Embryonic facial prominence (tissue), 1 donor: Measurements from ENCODE around the gene GRSF1.
"Not testable (repeated sequence)": the region's sequence is repeated elsewhere in the genome, so short reads cannot be mapped to it uniquely, and the experiment has no call there.

Experiments used
- DNase-seq: peaks from one replicate; pipeline ENCODE4 v3.0.0-alpha.2; 2016; ENCODE audit errors: extremely low spot score

GRSF1 gene, protein sequence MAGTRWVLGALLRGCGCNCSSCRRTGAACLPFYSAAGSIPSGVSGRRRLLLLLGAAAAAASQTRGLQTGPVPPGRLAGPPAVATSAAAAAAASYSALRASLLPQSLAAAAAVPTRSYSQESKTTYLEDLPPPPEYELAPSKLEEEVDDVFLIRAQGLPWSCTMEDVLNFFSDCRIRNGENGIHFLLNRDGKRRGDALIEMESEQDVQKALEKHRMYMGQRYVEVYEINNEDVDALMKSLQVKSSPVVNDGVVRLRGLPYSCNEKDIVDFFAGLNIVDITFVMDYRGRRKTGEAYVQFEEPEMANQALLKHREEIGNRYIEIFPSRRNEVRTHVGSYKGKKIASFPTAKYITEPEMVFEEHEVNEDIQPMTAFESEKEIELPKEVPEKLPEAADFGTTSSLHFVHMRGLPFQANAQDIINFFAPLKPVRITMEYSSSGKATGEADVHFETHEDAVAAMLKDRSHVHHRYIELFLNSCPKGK

DNA sequence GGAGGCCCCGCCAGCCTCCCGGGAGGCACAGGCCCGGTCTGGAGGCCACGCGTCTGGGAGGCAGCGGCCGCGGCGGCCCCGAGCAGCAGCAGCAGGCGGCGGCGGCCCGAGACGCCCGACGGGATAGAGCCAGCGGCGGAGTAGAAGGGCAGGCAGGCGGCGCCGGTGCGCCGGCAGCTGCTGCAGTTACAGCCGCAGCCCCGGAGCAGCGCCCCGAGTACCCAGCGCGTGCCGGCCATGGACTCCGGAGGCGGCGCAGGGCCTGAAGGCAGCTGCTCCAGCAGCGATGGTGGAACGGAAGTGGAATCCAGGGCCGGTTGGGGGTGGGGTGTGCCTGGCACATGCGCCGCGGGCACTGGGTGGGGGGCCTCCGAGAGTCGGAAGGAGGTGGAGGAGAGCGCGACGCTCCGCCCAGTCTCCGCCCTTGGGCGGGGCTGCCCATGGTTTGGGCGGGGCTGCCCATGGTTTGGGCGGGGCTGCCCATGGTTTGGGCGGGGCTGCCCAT, at the start of gene GRSF1:
GRSF1 (minus strand) TSS at position 302 of the 505 bp plus-strand sequence; CDS start at position 239, 63 bp downstream.
- peak; percentile 84 for DNase-seq

DNA sequence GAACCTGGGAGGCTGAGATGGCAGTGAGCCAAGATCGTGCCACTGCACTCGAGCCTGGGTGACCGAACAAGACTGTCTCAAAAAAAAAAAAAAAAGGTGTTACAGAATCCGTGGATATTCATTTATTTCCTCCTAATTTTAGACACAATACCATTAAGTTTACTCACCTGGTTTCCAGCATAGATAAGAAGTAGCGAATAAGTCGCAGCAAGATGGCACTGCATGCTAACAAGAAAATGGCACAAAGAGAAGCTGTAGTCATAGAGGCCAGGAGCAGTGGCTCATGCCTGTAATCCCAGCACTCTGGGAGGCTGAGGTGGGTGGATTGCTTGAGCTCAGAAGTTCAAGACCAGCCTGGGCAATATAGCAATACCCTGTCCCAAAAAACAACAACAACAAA, 45.5 kb upstream of the GRSF1 start:
- DNase-seq = no peak

DNA sequence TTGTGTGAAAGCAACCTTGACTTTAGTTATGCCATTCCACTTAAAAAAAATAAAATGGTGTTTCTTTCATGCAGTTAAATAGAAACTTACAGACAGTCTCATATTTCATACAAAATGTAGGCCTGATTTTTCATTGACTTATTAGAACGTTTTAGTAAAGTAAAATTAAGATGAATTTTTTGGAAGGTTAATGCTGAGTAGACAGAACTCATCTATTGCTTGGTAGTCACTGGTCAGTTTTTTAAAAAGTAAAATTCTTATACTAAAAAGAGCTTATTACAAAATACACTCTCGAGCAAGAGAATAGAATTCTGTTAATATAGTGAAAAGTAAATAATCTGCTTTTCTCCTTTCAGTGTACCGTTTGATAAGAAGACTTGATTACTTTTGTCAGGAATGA, 41.0 kb upstream of the GRSF1 start:
- DNase-seq = no peak

DNA sequence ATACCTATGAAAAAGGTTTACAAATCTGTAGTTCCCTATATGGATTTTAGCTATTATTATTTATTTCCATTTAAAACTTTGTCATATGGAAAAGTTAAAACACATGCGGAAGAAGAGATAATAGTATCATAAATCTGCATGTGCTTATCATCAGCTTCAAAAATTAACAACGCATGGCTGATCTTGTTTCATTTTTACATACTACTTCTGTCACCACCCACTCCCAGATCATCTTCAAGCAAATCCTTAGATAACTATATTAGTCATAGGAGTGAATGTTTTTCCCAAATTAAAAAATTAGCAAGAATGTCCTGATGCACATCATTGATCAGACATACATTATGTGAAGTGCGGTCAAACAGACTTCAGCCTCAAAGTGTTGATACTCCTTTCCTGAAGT, 37.9 kb upstream of the GRSF1 start:
- no peak for DNase-seq

DNA sequence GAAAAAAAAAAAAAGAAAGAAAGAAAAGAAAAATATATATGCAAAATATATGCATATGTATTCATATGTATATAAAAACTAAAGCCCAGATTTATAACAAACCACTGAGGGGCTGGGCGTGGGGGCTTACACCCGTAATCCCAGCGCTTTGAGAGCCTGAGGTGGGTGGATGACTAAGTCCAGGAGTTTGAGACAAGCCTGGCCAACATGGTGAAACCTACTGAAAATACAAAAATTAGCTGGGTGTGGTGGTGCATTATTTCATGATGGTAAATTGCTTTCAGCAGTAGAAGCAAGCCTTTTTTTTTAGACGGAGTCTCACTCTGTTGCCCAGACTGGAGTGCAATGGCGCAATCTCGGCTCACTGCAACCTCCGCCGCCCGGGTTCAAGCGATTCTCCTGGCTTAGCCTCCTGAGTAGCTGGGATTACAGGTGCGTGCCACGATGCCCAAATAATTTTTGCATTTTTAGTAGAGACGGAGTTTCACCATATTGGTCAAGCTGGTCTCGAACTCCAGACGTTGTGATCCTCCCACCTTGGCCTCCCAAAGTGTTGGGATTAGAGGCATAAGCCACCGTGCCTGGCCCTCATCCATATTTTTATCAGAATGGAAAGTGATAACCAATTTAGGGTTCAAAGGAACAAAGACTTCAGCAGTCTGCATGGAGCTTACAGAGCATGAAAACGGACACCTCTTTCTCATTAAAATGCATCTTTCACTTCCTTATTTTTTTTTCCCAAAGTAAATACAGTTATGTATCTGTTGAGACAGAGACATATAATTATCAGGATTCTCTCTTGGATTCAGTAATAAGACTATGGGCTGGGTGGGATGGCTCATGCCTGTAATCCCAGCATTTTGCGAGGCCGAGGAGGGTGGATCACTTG, 34.8 kb upstream of the GRSF1 start:
- DNase-seq = no peak

DNA sequence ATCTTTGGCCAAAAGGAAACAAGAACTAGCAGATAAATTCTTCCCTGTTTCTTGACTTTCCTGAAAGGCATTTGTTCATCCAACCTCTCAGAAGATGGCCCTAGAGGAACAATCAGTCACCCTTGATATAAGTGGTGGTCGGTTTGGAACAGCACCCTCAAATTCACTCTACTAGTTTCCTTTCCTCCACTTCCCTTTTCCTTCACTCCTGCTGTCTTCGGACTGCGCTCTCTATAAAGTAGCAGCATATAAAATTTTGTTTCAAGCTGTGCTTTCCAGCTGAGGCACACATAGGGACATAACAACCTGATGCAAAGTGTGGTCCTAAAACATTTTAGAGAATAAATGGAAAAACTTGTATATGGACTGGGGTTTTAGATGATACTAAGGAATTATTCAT, 33.5 kb upstream of the GRSF1 start:
- no peak for DNase-seq

DNA sequence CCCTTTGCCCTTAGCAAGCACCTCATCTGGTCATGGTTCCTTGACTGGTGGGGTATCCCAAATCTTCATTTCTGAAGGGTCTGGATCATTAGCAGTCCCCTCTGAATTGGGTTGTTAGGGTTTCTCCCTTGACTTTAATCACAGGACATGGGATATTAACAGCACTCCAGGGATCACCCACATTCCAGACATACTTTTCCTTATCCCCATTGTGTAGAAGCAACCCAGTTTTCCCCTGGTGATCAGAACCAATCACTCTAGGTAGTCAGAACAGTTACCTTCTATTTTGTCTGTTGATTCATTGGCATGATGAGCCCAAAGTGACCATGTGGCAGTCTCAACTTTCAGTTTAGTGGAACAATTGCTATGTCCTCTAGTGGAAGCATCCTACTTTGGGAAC, 29.1 kb upstream of the GRSF1 start:
- DNase-seq = no peak

DNA sequence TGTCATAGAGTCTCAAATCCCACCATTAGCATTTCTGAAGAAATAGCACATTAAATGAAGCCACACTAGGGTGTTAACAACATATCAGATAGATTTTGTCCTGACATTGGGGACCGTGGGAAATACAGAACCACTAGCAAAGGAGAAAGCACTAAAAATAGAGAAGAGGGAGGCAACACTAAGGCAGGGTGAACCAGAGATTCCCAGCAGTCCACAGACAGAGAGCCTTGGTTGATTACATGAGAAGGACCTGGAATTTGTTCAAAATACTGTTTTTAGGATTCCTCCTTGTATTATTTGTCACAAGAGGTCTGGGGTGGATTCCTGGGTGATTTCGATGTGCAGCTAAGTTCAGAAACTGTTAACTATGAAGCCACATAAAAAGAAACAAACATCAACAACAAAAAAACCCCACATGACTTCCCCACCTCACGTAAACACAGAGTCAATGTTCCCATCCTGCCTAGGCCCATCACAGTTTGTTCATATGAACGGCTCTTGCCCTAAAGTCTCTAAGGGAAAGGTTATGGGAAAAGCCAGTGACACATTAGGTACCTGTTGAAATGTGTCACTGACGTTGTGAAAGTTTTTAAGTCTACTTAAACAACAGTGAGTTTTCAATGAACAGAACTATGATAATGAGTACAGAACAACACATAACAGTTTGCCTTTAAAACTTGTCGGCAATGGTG, 23.6 kb upstream of the GRSF1 start:
- DNase-seq = no peak

DNA sequence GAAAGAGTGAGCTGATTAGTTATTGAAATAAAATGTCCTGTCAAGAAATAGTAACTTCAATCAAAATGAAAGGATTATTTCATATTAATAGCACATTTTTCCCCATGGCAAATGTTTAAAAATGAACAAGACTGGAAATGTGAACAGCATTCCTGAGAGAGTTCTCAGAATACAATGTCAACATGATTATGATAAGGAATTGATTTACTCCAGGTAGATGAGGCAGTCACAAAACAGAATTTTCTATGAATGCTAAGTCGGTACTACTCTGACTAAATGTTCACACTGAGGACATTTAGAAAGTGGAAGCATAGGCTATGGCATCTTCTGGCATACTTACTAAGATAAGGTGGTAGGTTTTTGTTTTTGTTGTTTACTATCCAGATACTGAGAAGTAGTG, 19.4 kb upstream of the GRSF1 start:
- no peak for DNase-seq

DNA sequence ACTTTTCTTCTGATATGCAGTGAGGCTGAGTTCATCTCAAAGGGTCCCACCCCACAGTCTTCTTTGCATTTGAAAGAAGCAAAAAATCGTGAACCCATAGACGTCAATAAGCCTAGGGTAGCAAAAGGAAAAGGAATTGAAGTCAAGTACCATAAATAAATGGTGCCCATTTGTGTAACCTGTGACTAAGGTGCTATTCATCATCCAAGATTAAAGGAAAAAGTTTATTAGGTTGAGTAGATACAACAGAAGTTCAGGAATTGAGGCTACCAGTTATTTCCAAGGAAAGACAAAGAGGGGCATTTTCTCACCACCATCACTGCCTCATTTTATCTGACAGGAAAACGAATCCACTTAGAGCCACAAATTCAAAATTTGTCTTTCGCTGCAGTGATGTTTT, 18.8 kb upstream of the GRSF1 start:
- DNase-seq = no peak

DNA sequence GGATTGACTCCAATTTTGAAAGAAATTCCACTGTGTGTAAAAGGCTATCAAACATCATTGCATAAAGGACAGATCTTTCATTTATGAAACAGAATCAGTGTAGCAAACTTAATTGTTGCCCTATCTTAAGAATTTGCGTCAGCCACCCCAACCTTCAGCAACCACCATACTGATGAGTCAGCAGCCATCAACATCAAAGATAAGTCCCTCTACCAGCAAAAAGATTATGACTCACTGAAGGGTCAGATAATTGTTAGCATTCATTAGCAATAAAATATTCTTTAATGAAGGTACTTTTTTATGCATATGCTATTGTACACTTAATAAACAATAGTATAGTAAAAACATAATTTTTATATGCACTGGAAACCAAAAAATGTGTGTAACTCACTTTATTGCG, 15.8 kb upstream of the GRSF1 start:
- DNase-seq = no peak

DNA sequence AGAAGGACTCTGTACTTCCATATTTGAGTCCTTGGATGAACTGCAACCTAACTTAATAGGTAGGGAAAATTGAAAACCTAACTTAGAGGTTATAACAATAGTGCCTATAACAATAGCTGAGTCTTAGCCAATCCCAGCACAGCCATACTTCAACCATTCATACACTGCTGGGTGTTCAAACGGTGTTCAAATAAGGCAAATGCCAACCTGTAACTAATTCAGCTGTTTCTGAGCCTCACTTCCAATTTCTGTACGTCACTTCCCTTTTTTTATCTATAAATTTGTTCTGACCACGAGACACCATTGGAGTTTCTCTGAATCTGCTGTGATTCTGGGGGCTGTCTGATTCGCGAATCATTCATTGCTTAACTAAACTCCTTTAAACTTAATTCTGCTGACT, 9.6 kb upstream of the GRSF1 start:
- DNase-seq = no peak

DNA sequence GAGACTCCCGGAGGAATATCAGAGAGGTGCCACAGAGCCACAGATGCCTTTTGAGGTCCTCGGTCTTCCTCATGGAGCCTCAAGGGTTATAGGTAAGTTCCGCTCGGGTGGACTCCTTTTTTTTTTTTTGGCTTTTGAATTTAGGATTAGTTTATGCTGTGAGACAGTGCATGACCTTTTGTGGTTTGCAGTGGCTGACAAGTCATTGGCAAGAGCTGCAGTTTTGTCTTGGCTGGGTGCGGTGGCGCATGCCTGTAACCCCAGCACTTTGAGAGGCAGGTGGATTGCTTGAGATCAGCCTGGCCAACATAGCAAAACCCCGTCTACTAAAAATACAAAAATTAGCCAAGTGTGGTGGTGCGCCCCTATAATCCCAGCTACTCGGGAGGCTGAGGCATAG, 4.5 kb upstream of the GRSF1 start:
- DNase-seq = no peak

DNA sequence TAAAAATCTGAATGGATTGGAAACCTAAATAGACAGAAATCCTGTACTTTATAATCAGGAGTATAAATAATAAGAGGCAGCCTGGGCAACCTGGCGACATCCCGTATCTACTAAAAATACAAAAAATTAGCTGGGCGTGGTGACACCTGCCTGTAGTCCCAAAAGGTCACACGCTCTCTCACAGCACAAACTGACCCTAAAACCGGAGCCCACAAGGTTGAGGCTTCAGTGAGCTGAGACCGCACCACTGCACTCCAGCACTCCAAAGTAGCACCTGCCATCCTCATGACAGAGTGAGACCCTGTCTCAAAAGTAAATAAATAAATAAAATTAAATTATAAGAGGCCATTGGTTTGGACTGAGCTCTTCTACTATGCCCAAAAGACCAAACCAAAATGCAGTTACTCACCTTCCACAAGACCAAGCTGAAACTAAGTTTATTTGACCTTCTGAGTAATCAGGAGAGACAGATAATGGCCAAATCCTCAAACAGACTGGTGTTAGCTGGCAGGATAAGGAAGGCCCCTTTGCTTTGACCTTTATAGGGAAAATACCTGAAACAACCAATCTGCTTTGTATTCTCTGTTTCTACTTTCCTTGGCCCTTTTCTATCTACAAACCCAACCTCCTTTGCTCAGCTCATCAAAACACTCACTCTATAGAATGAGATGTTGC, 3.2 kb upstream of the GRSF1 start:
- DNase-seq = no peak

DNA sequence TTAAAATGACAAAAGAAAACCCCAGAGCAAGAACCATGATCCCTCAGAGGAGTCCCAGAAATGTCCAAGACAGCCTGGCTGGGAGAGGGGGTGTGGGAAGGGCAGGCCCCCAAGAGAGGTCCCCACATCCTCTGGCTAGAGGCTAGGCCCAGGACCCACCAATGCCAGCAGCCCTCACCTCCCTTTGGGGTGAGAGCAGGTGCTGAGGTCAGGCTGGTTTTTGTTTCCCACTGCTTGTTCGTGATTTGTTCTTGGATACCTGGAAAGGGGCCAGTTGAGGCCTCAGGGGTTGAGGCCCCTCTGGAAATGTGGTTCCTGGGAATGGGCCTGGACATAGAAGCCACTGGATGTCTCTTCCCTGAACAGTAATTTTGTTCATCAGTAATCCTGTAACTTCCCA, 2.3 kb upstream of the GRSF1 start:
- DNase-seq = no peak

DNA sequence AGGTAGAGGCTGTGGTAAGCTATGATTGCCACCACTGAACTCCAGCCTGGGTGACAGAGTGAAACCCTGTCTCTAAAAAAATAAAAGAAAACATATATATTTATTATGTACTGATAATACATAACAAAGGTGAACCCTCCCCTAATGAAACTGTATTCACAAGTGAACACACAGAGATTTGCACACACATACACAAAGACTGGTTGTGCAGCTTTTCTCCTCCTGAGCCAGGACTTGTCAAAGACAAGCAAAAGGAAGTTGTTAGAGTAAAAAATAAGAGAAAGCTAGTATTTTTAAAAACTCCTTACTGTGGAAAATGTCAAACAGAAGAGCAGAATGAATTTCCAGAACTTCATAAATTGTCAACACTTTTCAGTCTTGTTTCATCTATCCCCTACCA, 1.5 kb upstream of the GRSF1 start:
- DNase-seq = no peak

DNA sequence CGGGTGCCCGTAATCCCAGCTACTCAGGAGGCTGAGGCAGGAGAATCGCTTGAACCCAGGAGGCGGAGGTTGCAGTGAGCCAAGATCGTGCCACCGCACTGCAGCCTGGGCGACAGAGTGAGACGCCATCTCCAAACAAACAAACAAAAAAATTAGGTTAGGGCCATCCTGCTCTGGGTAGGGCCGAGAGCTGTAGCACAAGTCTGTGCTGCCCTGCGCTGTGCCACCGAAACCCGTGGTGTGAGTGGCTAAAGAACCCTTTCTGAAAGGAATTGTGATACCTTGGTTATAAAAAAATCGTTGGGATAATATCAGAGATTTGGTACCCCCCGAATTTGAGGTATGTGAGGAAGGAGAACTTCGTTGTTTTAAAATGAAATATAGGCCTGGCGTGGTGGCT, 941 bp upstream of the GRSF1 start:
- not testable (repeated sequence) for DNase-seq

DNA sequence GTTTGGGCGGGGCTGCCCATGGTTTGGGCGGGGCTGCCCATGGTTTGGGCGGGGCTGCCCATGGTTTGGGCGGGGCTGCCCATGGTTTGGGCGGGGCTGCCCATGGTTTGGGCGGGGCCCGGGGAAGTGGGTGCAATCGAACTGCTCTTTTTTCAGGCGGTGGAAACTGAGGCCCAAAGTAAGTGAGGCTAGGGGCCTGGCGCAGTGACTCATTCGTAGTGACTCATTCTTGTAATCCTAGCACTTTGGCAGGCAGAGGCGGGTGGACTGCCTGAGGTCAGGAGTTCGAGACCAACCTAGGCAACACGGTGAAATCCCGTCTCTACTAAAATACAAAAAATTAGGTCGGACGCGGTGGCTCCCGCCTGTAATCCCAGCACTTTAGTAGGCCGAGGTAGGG, 447 bp upstream of the GRSF1 start:
- not testable (repeated sequence) for DNase-seq

DNA sequence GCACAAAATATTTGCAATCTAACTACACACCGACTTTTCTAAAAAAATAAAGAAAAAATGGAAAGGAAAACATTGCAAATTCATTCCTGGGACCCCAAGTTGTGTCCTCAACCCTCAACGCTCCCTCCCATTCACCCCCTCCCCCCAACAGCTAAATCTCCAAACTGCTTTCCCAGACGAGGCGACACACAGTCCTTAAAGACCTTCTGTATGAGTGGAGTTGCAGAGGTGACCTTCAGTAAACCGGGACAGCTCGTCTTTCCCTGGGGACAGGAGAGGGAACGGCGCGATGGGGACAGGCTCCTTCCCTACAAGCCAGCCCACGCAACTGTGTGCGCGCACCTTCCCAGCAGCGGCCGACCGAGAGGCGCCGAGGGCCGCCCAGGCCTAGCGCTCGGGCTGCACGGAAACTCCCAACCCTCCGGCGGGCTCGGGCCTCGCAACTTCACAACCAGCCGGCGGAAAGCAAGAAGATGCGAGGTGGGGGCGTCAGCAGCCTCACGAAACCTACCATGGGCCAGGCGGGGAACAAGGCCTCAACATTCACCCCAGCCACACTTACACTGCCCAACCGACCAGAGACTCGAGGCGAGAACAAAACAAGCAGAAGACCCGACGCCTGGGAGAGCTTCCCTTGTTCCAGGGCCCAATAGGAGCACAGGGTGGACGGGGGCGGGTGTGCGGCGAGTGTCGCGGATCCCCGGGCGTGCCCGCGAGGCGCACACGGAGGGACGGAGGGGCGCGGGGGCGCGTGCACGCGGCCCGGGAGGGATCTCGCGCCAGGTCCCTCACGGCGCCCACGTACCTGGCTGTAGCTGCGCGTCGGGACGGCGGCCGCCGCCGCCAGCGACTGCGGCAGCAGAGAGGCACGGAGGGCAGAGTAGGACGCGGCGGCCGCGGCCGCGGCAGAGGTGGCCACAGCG, 763 bp downstream of the GRSF1 start:
- DNase-seq = peak; percentile 16

DNA sequence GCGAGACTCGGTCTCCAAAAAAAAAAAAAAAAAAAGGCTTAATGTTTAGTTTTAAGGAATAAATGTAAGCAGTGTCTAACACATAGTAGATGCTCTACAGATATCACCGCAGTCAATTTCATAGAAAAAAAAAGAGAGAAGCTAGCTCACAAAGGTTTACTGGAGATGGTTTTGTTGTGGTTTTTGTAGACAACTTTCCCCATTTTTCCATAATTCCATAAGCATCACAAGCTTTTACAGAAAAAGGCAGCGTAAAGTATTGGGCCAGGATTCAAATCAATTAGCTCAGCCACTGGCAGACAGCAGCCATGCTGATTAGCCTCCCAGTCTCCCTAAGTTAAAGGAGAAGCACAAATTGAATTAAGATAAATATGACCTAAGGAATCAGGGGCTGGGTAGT, 1.5 kb downstream of the GRSF1 start:
- DNase-seq = no peak
